Adipocyte (in vitro differentiated cells): ENCODE measurements around the gene PDE6A.
A peak's percentile ranks its signal among the peaks of the same experiment; 100 is the strongest.
"Not testable (repeated sequence)": the region's sequence is repeated elsewhere in the genome, so short reads cannot be mapped to it uniquely, and the experiment has no call there.

Experiments
- DNase-seq: peaks from one replicate; pipeline ENCODE4 v3.0.0-alpha.2; 2015; ENCODE audit warnings: low read depth
- H3K27me3 ChIP-seq: replicated peaks from 2 replicates; pipeline ENCODE4 v1.7.0; 2013; ENCODE audit warnings: mild to moderate bottlenecking, low read length, moderate library complexity; ENCODE audit not compliant: control insufficient read depth, insufficient read depth
- H3K36me3 ChIP-seq: 2 replicates; pipeline ENCODE4 v1.7.0; 2013; ENCODE audit warnings: low read length, mild to moderate bottlenecking, moderate library complexity; ENCODE audit not compliant: control insufficient read depth, insufficient read depth, severe bottlenecking
- H3K4me1 ChIP-seq: 2 replicates; pipeline ENCODE4 v1.7.0; 2013; ENCODE audit warnings: mild to moderate bottlenecking, low read length, moderate library complexity; ENCODE audit not compliant: control insufficient read depth, insufficient read depth
- H3K4me3 ChIP-seq: 2 replicates; pipeline ENCODE4 v1.7.0; 2013; ENCODE audit warnings: mild to moderate bottlenecking, low read length, moderate library complexity
- H3K9ac ChIP-seq: 2 replicates; pipeline ENCODE4 v1.7.0; 2013; ENCODE audit warnings: mild to moderate bottlenecking, low read length, moderate library complexity
- H3K9me3 ChIP-seq: 2 replicates; pipeline ENCODE4 v1.7.0; 2013; ENCODE audit warnings: mild to moderate bottlenecking, low read length, moderate library complexity; ENCODE audit not compliant: control insufficient read depth

PDE6A gene

GRCh38 chr5:149948993-149949392 is 4.4 kb upstream of the PDE6A start:
- Histone ChIP-seq H3K4me1 (no peaks in the 10 kb centered on the region), H3K9ac (no peak overlapping the region), H3K9me3 (no peaks in the 10 kb centered on the region), H3K4me3 (no peak overlapping the region), H3K27me3 (peaks cover 34% of the 10 kb centered on the region), H3K36me3 (no peaks in the 10 kb centered on the region)
- DNase-seq = no peak

- Histone ChIP-seq H3K4me1 (no peaks in the 10 kb centered on the region), H3K36me3 (no peaks in the 10 kb centered on the region), H3K9ac (no peak overlapping the region), H3K4me3 (no peak overlapping the region), H3K27me3 (peaks cover 40% of the 10 kb centered on the region), H3K9me3 (no peaks in the 10 kb centered on the region)
- DNase-seq = no peak
These were observed 1.5 kb upstream of the PDE6A start for GRCh38 chr5:149946118-149946517.

- not testable (repeated sequence) for DNase-seq, H3K9me3 ChIP-seq, H3K9ac ChIP-seq, H3K36me3 ChIP-seq, H3K4me3 ChIP-seq
- H3K27me3 ChIP-seq = peaks cover 33% of the 10 kb centered on the region
- peaks cover 15% of the 10 kb centered on the region for H3K4me1 ChIP-seq
These were observed 1.2 kb downstream of the PDE6A start for GRCh38 chr5:149943177-149943949.

GRCh38 chr5:149942741-149943169 is 1.8 kb downstream of the PDE6A start:
- H3K27me3 ChIP-seq = peaks cover 28% of the 10 kb centered on the region
- not testable (repeated sequence) for H3K9ac ChIP-seq
- peaks cover 21% of the 10 kb centered on the region for H3K4me1 ChIP-seq

GRCh38 chr5:149942199-149942598 is 2.4 kb downstream of the PDE6A start:
- H3K9me3 ChIP-seq = no peaks in the 10 kb centered on the region
- peaks cover 24% of the 10 kb centered on the region for H3K27me3 ChIP-seq
- H3K9ac ChIP-seq = no peak overlapping the region
- peaks cover 25% of the 10 kb centered on the region for H3K4me1 ChIP-seq
- H3K4me3 ChIP-seq = no peak overlapping the region
- no peaks in the 10 kb centered on the region for H3K36me3 ChIP-seq
- no peak for DNase-seq

More at GRCh38 chr5:149942741-149943169, 1.8 kb downstream of the PDE6A start:
- H3K9me3 ChIP-seq, H3K36me3 ChIP-seq, H3K4me3 ChIP-seq, DNase-seq: not testable (repeated sequence)

GRCh38 chr5:149941795-149942194 is 2.8 kb downstream of the PDE6A start:
- Histone ChIP-seq H3K4me3 (no peak overlapping the region), H3K9ac (no peak overlapping the region), H3K27me3 (peaks cover 20% of the 10 kb centered on the region), H3K4me1 (peaks cover 25% of the 10 kb centered on the region), H3K9me3 (no peaks in the 10 kb centered on the region), H3K36me3 (no peaks in the 10 kb centered on the region)
- DNase-seq = no peak

- peaks cover 15% of the 10 kb centered on the region for H3K27me3 ChIP-seq
- DNase-seq = no peak
These were observed 3.5 kb downstream of the PDE6A start for GRCh38 chr5:149940941-149941644.

GRCh38 chr5:149940077-149940574 is 4.5 kb downstream of the PDE6A start:
- Histone ChIP-seq H3K36me3 (no peaks in the 10 kb centered on the region), H3K9ac (no peak overlapping the region), H3K4me3 (no peak overlapping the region), H3K9me3 (no peaks in the 10 kb centered on the region), H3K27me3 (peaks cover 17% of the 10 kb centered on the region), H3K4me1 (peaks cover 25% of the 10 kb centered on the region)
- DNase-seq = peak; percentile 12

More at GRCh38 chr5:149940941-149941644, 3.5 kb downstream of the PDE6A start:
- Histone ChIP-seq H3K9ac (no peak overlapping the region), H3K36me3 (no peaks in the 10 kb centered on the region), H3K4me3 (no peak overlapping the region), H3K4me1 (peaks cover 25% of the 10 kb centered on the region), H3K9me3 (no peaks in the 10 kb centered on the region)

GRCh38 chr5:149939546-149939945 is 5.0 kb downstream of the PDE6A start:
- peaks cover 17% of the 10 kb centered on the region for H3K27me3 ChIP-seq
- no peaks in the 10 kb centered on the region for H3K36me3 ChIP-seq
- DNase-seq = peak; percentile 19
- H3K9ac ChIP-seq = no peak overlapping the region
- no peak overlapping the region for H3K4me3 ChIP-seq
- no peaks in the 10 kb centered on the region for H3K9me3 ChIP-seq
- H3K4me1 ChIP-seq = peaks cover 25% of the 10 kb centered on the region

- peak; percentile 82 for DNase-seq
These were observed 5.7 kb downstream of the PDE6A start for GRCh38 chr5:149938791-149939358.

GRCh38 chr5:149938279-149938678 is 6.3 kb downstream of the PDE6A start:
- Histone ChIP-seq H3K4me1 (peaks cover 25% of the 10 kb centered on the region), H3K9me3 (no peaks in the 10 kb centered on the region), H3K9ac (no peak overlapping the region), H3K27me3 (peaks cover 24% of the 10 kb centered on the region), H3K4me3 (no peak overlapping the region), H3K36me3 (no peaks in the 10 kb centered on the region)
- peak; percentile 68 for DNase-seq

More at GRCh38 chr5:149938791-149939358, 5.7 kb downstream of the PDE6A start:
- H3K36me3 ChIP-seq = no peaks in the 10 kb centered on the region
- peaks cover 25% of the 10 kb centered on the region for H3K4me1 ChIP-seq
- no peaks in the 10 kb centered on the region for H3K9me3 ChIP-seq
- no peak overlapping the region for H3K9ac ChIP-seq
- H3K27me3 ChIP-seq = peaks cover 24% of the 10 kb centered on the region
- no peak overlapping the region for H3K4me3 ChIP-seq
